Neural cell (in vitro differentiated cells): Measurements from ENCODE around the gene HDAC10. TPM values are rescaled to one million over a fixed set of nuclear protein-coding genes. Genes with fewer than 3 reads are reported as not detected.

Experiments
- H2AFZ ChIP-seq: fragments of 200-600, 300-800 bp; sonication (generic), shearing (Covaris generic); 2 replicates; pipeline ENCODE4 v1.6.0; 2014; ENCODE audit warnings: low read depth, mild to moderate bottlenecking, antibody characterized with exemption, low read length, moderate library complexity
- H3F3A ChIP-seq: fragments of 200-600 bp; shearing (Covaris generic); 2 replicates; pipeline ENCODE4 v1.6.1; 2016; ENCODE audit warnings: mild to moderate bottlenecking, moderate library complexity, mixed read lengths, antibody characterized with exemption, low read length; ENCODE audit not compliant: insufficient read depth, poor library complexity, severe bottlenecking
- H3K27ac ChIP-seq: fragments of 200-600, 300-800 bp; sonication (generic), shearing (Covaris generic); 2 replicates; pipeline ENCODE4 v1.5.1; 2014; ENCODE audit warnings: mild to moderate bottlenecking, low read length, moderate library complexity
- H3K27me3 ChIP-seq: fragments of 300-800, 200-600 bp; sonication (generic), shearing (Covaris generic); 2 replicates; pipeline ENCODE4 v1.6.0; 2014; ENCODE audit warnings: mild to moderate bottlenecking, low read depth, low read length, moderate library complexity; ENCODE audit not compliant: insufficient read depth
- H3K36me3 ChIP-seq: fragments of 300-800, 200-600 bp; sonication (generic), shearing (Covaris generic); 2 replicates; pipeline ENCODE4 v1.5.1; 2014; ENCODE audit warnings: mild to moderate bottlenecking, antibody characterized with exemption, low read length, moderate library complexity; ENCODE audit not compliant: insufficient read depth
- H3K4me2 ChIP-seq: fragments of 300-800, 200-600 bp; sonication (generic), shearing (Covaris generic); 2 replicates; pipeline ENCODE4 v1.6.0; 2014; ENCODE audit warnings: mild to moderate bottlenecking, low read length
- H3K4me3 ChIP-seq: fragments of 300-800, 200-600 bp; sonication (generic), shearing (Covaris generic); 2 replicates; pipeline ENCODE4 v1.5.1; 2014; ENCODE audit warnings: mild to moderate bottlenecking, low read length, moderate library complexity
- H3K79me2 ChIP-seq: fragments of 200-600 bp; shearing (Covaris generic); replicated peaks from 2 replicates; pipeline ENCODE4 v1.6.0; 2014; ENCODE audit warnings: mild to moderate bottlenecking, low read length, moderate library complexity; ENCODE audit not compliant: insufficient read depth
- H3K9ac ChIP-seq: fragments of 300-800, 200-600 bp; sonication (generic), shearing (Covaris generic); 2 replicates; pipeline ENCODE4 v1.6.1; 2016; ENCODE audit warnings: mild to moderate bottlenecking, low read length, mixed read lengths
- H3K9me2 ChIP-seq: fragments of 200-600 bp; shearing (Covaris generic); 2 replicates; pipeline ENCODE4 v1.6.1; 2016; ENCODE audit warnings: mild to moderate bottlenecking, low read length, mixed read lengths; ENCODE audit not compliant: insufficient read depth
- H3K9me3 ChIP-seq: fragments of 200-600, 300-800 bp; sonication (generic), shearing (Covaris generic); 2 replicates; pipeline ENCODE4 v1.6.1; 2016; ENCODE audit warnings: mild to moderate bottlenecking, mixed run types, low read length, moderate library complexity, mixed read lengths
- H4K20me1 ChIP-seq: fragments of 200-600 bp; shearing (Covaris generic); 2 replicates; pipeline ENCODE4 v1.6.1; 2016; ENCODE audit warnings: mild to moderate bottlenecking, mixed run types; ENCODE audit not compliant: insufficient read depth
- CTCF ChIP-seq: fragments of 450-650 bp; IDR thresholded peaks from 2 replicates; pipeline ENCODE4 v1.5.1; 2014; ENCODE audit warnings: antibody characterized with exemption, mild to moderate bottlenecking, moderate library complexity; ENCODE audit not compliant: poor library complexity, severe bottlenecking
- EP300 ChIP-seq: fragments of 450-650 bp; conservative IDR thresholded peaks from 2 replicates; pipeline ENCODE4 v1.6.1; 2014; ENCODE audit warnings: antibody characterized with exemption, mild to moderate bottlenecking, moderate library complexity; ENCODE audit not compliant: poor library complexity, severe bottlenecking
- EZH2 ChIP-seq: fragments of 200-600, 300-800 bp; shearing (Covaris generic), sonication (generic); IDR thresholded peaks from 2 replicates; pipeline ENCODE4 v1.6.1; 2014; ENCODE audit warnings: antibody characterized with exemption, low read length, borderline replicate concordance, mild to moderate bottlenecking; ENCODE audit not compliant: insufficient read depth, poor library complexity, severe bottlenecking
- MXI1 ChIP-seq: fragments of 450-650 bp; conservative IDR thresholded peaks from 2 replicates; pipeline ENCODE4 v1.6.1; 2014; ENCODE audit warnings: antibody characterized with exemption, mild to moderate bottlenecking; ENCODE audit not compliant: poor library complexity, severe bottlenecking
- POLR2AphosphoS5 ChIP-seq: IDR thresholded peaks from 2 replicates; pipeline ENCODE4 v1.6.1; 2012
- RAD21 ChIP-seq: fragments of 450-650 bp; conservative IDR thresholded peaks from 2 replicates; pipeline ENCODE4 v1.6.1; 2014; ENCODE audit warnings: antibody characterized with exemption, mild to moderate bottlenecking, moderate library complexity
- REST ChIP-seq: IDR thresholded peaks from 2 replicates; pipeline ENCODE4 v1.6.1; 2012; ENCODE audit warnings: borderline replicate concordance
- SMC3 ChIP-seq: fragments of 450-650 bp; conservative IDR thresholded peaks from 2 replicates; pipeline ENCODE4 v1.6.1; 2014; ENCODE audit warnings: antibody characterized with exemption, mild to moderate bottlenecking, moderate library complexity; ENCODE audit not compliant: poor library complexity
- TAF1 ChIP-seq: IDR thresholded peaks from 2 replicates; pipeline ENCODE4 v1.6.1; 2012; ENCODE audit warnings: low read depth
- polyA plus RNA-seq: library from polyadenylated mRNA; depleted of rRNA; stranded (reverse); fragments of >200 nt; gene quantifications from 2 replicates; pipeline ENCODE4 v1.2.3, GENCODE V29; 2014

The HDAC10 gene
- polyA plus RNA-seq, 1 donor from 2014 or later, result 39.1 TPM

GRCh38 chr22:50200461-50201190, 50.4 kb downstream of the HDAC10 start, which contains the start of gene SELENOO:
Gene SELENOO, plus strand, starts transcription at chr22:50201011. Its CDS starts 26 bp downstream, at chr22:50201037.
- Histone ChIP-seq H3K9me2 (no peaks in the 10 kb centered on the region), H4K20me1 (peaks cover 3% of the 10 kb centered on the region), H3K79me2 (peaks cover 20% of the 10 kb centered on the region), H3K27me3 (no peaks in the 10 kb centered on the region), H3K9me3 (no peaks in the 10 kb centered on the region), H3K9ac (peak within 1 kb of the TSS; percentile 81), H3K4me3 (peak within 1 kb of the TSS; percentile 86), H2AFZ (no peak within 1 kb of the TSS), H3K36me3 (peaks cover 11% of the 10 kb centered on the region), H3K4me2 (peak within 1 kb of the TSS; percentile 94), H3F3A (no peaks in the 10 kb centered on the region), H3K27ac (peak within 1 kb of the TSS; percentile 42)
- no peak for TF ChIP-seq REST
- TF ChIP-seq MXI1, result no peak
- TF ChIP-seq CTCF, result no peak
- no peak for TF ChIP-seq EP300
- no peak for TF ChIP-seq TAF1
- peak; percentile 91 for TF ChIP-seq POLR2AphosphoS5
- TF ChIP-seq SMC3, result no peak
- no peak for TF ChIP-seq EZH2
- TF ChIP-seq RAD21, result peak; percentile 18

DNA sequence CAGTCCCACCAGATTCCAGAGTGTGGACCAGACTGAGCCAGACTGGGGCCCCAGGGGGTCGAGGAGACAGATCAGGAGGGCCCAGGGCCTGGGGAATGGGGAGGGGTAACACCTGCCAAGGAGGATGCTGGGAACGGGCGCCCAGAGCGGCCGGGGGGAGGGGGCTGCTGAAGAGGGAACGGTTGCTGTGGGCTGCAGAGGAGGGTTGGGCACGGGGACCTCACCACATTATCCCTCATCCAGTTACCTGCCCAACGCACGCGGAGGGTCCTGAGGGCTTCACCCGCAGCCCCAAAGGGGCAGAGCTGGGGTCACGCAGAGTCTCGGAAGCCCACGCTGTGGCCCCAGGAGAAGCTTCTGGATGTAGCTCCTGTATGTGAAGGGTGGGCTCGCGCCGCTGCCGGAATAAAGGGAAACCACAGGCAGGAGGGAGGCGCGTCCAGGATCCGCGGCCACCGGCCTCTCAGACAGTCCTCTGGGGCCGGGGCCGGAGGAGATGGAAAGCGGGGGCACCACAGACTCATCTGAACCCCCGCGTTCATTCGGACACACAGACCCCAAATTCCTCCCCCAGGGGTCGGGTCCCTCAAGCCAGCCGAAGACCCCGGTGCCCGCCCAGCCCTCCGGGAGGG, 51.1 kb downstream of the HDAC10 start:
- Histone ChIP-seq H3K79me2 (peaks cover 20% of the 10 kb centered on the region), H4K20me1 (peaks cover 3% of the 10 kb centered on the region), H3K27ac (peak overlapping the region; percentile 42), H3F3A (no peaks in the 10 kb centered on the region), H3K9ac (peak overlapping the region; percentile 81), H3K36me3 (peaks cover 11% of the 10 kb centered on the region), H3K9me2 (no peaks in the 10 kb centered on the region), H3K27me3 (no peaks in the 10 kb centered on the region), H3K4me2 (peak overlapping the region; percentile 62), H3K9me3 (no peaks in the 10 kb centered on the region), H2AFZ (no peak overlapping the region), H3K4me3 (peak overlapping the region; percentile 82)
- TF ChIP-seq EP300, result no peak
- TF ChIP-seq RAD21, result no peak
- TF ChIP-seq CTCF, result no peak
- no peak for TF ChIP-seq SMC3
- no peak for TF ChIP-seq REST
- TF ChIP-seq TAF1, result no peak
- TF ChIP-seq MXI1, result no peak
- no peak for TF ChIP-seq EZH2
- no peak for TF ChIP-seq POLR2AphosphoS5
